Ishikawa (cell line): Measurements from ENCODE around the gene C5orf58.

Source experiments
- CEBPB ChIP-seq: IDR thresholded peaks from 2 replicates; pipeline ENCODE4 v1.6.1; 2012
- CREB1 ChIP-seq: IDR thresholded peaks from 2 replicates; pipeline ENCODE4 v1.6.1; 2012; ENCODE audit warnings: low read depth
- EGR1 ChIP-seq: IDR thresholded peaks from 2 replicates; pipeline ENCODE4 v1.6.1; 2012
- EP300 ChIP-seq: IDR thresholded peaks from 2 replicates; pipeline ENCODE4 v1.6.1; 2012; ENCODE audit warnings: borderline replicate concordance
- FOXM1 ChIP-seq: IDR thresholded peaks from 2 replicates; pipeline ENCODE4 v1.6.1; 2012; ENCODE audit warnings: low read depth, borderline replicate concordance
- MAX ChIP-seq: IDR thresholded peaks from 2 replicates; pipeline ENCODE4 v1.6.1; 2012
- NFIC ChIP-seq: IDR thresholded peaks from 2 replicates; pipeline ENCODE4 v1.6.1; 2012
- RAD21 ChIP-seq: IDR thresholded peaks from 2 replicates; pipeline ENCODE4 v1.6.1; 2012; ENCODE audit warnings: low read depth
- TAF1 ChIP-seq: IDR thresholded peaks from 2 replicates; pipeline ENCODE4 v1.6.1; 2012; ENCODE audit warnings: low read depth, mild to moderate bottlenecking
- TCF12 ChIP-seq: IDR thresholded peaks from 2 replicates; pipeline ENCODE4 v1.6.1; 2012; ENCODE audit warnings: low read depth
- TEAD4 ChIP-seq: IDR thresholded peaks from 2 replicates; pipeline ENCODE4 v1.6.1; 2012
- USF1 ChIP-seq: IDR thresholded peaks from 2 replicates; pipeline ENCODE4 v1.6.1; 2012
- YY1 ChIP-seq: IDR thresholded peaks from 2 replicates; pipeline ENCODE4 v1.6.1; 2012; ENCODE audit warnings: low read depth
- ZBTB7A ChIP-seq: IDR thresholded peaks from 2 replicates; pipeline ENCODE4 v1.6.1; 2012; ENCODE audit warnings: low read depth
- TF ChIP-seq, protein P1 (sequence below): IDR thresholded peaks from 2 replicates; pipeline ENCODE4 v1.6.1; 2012; ENCODE audit warnings: low read depth, mild to moderate bottlenecking

Gene C5orf58

GRCh38 chr5:170292179-170293104 lies 59.7 kb downstream of the C5orf58 start:
- TF ChIP-seq YY1 (no peak), CEBPB (no peak), MAX (no peak), EP300 (no peak), NFIC (no peak), TAF1 (no peak), RAD21 (no peak), CREB1 (no peak), FOXM1 (no peak), ZBTB7A (no peak), TEAD4 (no peak), TCF12 (no peak), EGR1 (no peak), USF1 (no peak)
- TF ChIP-seq, protein P1, sequence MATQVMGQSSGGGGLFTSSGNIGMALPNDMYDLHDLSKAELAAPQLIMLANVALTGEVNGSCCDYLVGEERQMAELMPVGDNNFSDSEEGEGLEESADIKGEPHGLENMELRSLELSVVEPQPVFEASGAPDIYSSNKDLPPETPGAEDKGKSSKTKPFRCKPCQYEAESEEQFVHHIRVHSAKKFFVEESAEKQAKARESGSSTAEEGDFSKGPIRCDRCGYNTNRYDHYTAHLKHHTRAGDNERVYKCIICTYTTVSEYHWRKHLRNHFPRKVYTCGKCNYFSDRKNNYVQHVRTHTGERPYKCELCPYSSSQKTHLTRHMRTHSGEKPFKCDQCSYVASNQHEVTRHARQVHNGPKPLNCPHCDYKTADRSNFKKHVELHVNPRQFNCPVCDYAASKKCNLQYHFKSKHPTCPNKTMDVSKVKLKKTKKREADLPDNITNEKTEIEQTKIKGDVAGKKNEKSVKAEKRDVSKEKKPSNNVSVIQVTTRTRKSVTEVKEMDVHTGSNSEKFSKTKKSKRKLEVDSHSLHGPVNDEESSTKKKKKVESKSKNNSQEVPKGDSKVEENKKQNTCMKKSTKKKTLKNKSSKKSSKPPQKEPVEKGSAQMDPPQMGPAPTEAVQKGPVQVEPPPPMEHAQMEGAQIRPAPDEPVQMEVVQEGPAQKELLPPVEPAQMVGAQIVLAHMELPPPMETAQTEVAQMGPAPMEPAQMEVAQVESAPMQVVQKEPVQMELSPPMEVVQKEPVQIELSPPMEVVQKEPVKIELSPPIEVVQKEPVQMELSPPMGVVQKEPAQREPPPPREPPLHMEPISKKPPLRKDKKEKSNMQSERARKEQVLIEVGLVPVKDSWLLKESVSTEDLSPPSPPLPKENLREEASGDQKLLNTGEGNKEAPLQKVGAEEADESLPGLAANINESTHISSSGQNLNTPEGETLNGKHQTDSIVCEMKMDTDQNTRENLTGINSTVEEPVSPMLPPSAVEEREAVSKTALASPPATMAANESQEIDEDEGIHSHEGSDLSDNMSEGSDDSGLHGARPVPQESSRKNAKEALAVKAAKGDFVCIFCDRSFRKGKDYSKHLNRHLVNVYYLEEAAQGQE: no peak

GRCh38 chr5:170293273-170293672 lies 60.5 kb downstream of the C5orf58 start:
- TF ChIP-seq RAD21 (no peak), TAF1 (no peak), EGR1 (no peak), MAX (no peak), EP300 (no peak), TCF12 (no peak)
- TF ChIP-seq, protein P1: no peak

GRCh38 chr5:170294057-170294456 lies 61.3 kb downstream of the C5orf58 start:
- TF ChIP-seq TAF1 (no peak), ZBTB7A (no peak), TEAD4 (no peak), USF1 (no peak), NFIC (no peak), RAD21 (no peak), CEBPB (no peak), EGR1 (no peak), EP300 (no peak)

- TF ChIP-seq RAD21: no peak
- no peak for TF ChIP-seq CREB1
- no peak for TF ChIP-seq FOXM1
- TF ChIP-seq NFIC: no peak
- no peak for TF ChIP-seq TEAD4
- no peak for TF ChIP-seq MAX
- TF ChIP-seq YY1: no peak
- TF ChIP-seq, protein P1: no peak
- TF ChIP-seq EP300: no peak
- TF ChIP-seq CEBPB: no peak
- TF ChIP-seq EGR1: no peak
- TF ChIP-seq USF1: no peak
- no peak for TF ChIP-seq ZBTB7A
Observed at GRCh38 chr5:170294556-170294955, 61.8 kb downstream of the C5orf58 start.
